ENCODE results near the gene PANK1. TPM values are rescaled to one million over a fixed set of nuclear protein-coding genes. Genes with fewer than 3 reads are reported as not detected.

PANK1 gene
- total RNA-seq, 1 donor from 2014 or later, result 21.4 TPM

GRCh38 chr10:89662596-89662995, 17.6 kb upstream of the PANK1 start:
- peaks cover 9% of the 10 kb centered on the region for H3K4me1 ChIP-seq
- H3K36me3 ChIP-seq, result no peaks in the 10 kb centered on the region
- intact Hi-C loops (cut with micrococcal nuclease), result no loop called here
- TF ChIP-seq CTCF (IDR thresholded peaks at IDR 0.05; ENCODE audit: borderline replicate concordance), result no peak
- no peak for DNase-seq
- H3K27ac ChIP-seq (replicated peaks), result no peak overlapping the region
- no peak overlapping the region for H3K4me3 ChIP-seq
- H3K27me3 ChIP-seq (ENCODE audit: low read depth), result no peaks in the 10 kb centered on the region
- H3K9me3 ChIP-seq (replicated peaks), result no peaks in the 10 kb centered on the region

- intact Hi-C loops (cut with micrococcal nuclease), result no loop called here
- no peak for TF ChIP-seq CTCF (IDR thresholded peaks at IDR 0.05; ENCODE audit: borderline replicate concordance)
- Histone ChIP-seq H3K9me3 (replicated peaks) (no peaks in the 10 kb centered on the region), H3K36me3 (no peaks in the 10 kb centered on the region), H3K4me1 (peaks cover 9% of the 10 kb centered on the region), H3K27me3 (ENCODE audit: low read depth) (no peaks in the 10 kb centered on the region), H3K4me3 (no peak overlapping the region), H3K27ac (replicated peaks) (no peak overlapping the region)
- DNase-seq, result no peak
These were observed 14.4 kb upstream of the PANK1 start for GRCh38 chr10:89659143-89660131.

GRCh38 chr10:89657302-89657701, 12.3 kb upstream of the PANK1 start:
- Histone ChIP-seq H3K36me3 (no peaks in the 10 kb centered on the region), H3K27ac (replicated peaks) (no peak overlapping the region), H3K4me3 (no peak overlapping the region), H3K9me3 (replicated peaks) (no peaks in the 10 kb centered on the region), H3K27me3 (ENCODE audit: low read depth) (no peaks in the 10 kb centered on the region), H3K4me1 (no peaks in the 10 kb centered on the region)
- no peak for TF ChIP-seq CTCF (IDR thresholded peaks at IDR 0.05; ENCODE audit: borderline replicate concordance)
- intact Hi-C loops (cut with micrococcal nuclease), result no loop called here
- DNase-seq, result no peak

GRCh38 chr10:89655722-89656121, 10.7 kb upstream of the PANK1 start:
- intact Hi-C loops (cut with micrococcal nuclease), result no loop called here
- DNase-seq, result no peak
- TF ChIP-seq CTCF (IDR thresholded peaks at IDR 0.05; ENCODE audit: borderline replicate concordance), result no peak
- Histone ChIP-seq H3K27me3 (ENCODE audit: low read depth) (no peaks in the 10 kb centered on the region), H3K4me1 (no peaks in the 10 kb centered on the region), H3K4me3 (no peak overlapping the region), H3K27ac (replicated peaks) (no peak overlapping the region), H3K9me3 (replicated peaks) (no peaks in the 10 kb centered on the region), H3K36me3 (no peaks in the 10 kb centered on the region)

GRCh38 chr10:89653410-89653869, 8.4 kb upstream of the PANK1 start:
- Histone ChIP-seq H3K27ac (replicated peaks) (no peak overlapping the region), H3K4me1 (peaks cover under 1% of the 10 kb centered on the region), H3K36me3 (no peaks in the 10 kb centered on the region), H3K4me3 (no peak overlapping the region), H3K27me3 (ENCODE audit: low read depth) (no peaks in the 10 kb centered on the region), H3K9me3 (replicated peaks) (no peaks in the 10 kb centered on the region)
- intact Hi-C loops (cut with micrococcal nuclease), result no loop called here
- no peak for TF ChIP-seq CTCF (IDR thresholded peaks at IDR 0.05; ENCODE audit: borderline replicate concordance)
- DNase-seq, result no peak

Data from left ventricle myocardium inferior (tissue), 1 donor.